Melanocyte of skin (primary cell): Measurements from ENCODE around the gene ETV3. TPM values are rescaled to one million over a fixed set of nuclear protein-coding genes. Genes with fewer than 3 reads are reported as not detected.

ENCODE experiments used
- total RNA-seq, 2 donors: library from RNA; depleted of rRNA; stranded (reverse); fragments of >200 nt; gene quantifications; 2 replicates each; pipeline ENCODE4 v1.2.3, GENCODE V29; 2012

ETV3 gene
- total RNA-seq, result 10 to 100 TPM; 18.9 to 35.3 TPM

DNA sequence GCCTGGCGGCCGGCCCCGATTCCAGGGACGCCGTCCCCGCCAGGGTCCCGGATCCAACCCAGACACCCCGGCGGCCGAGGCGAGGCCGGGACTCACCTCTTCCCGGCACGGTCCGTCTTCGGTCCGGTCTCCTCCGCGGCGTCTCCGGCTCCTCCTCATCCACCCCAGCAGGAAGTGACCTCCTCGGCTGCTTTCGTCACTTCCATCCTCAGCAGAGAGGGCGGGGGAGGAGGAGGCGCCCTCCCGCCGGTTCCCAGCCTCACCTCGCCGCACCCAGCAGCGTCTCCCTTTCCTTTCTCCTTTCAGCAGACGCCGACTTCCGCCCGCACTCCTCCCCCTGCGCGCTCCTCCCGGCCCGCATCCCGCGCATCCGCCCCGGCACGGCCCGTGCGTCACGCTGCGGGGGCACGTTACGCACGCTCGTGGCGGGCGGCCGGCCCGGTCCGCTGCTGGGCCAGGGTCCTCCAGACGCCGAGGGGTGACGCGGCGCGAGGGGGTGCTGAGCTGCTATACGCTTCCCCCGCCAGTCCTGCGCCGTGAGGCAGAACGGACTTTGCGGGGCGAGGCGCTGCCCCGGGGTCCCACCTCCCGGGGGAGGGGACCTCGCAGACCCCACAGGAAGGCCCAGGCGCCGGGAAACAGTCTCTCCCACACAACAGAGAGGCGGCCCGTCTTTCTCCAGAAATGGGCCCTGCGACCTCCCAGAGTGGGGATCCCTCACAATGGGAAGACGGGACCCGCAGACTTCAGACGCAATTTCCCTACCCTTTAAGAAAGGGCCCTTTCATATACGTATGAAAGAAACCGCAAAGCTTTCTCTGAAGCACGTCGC, at the start of gene ETV3:
Gene ETV3 (minus strand): TSS at position 176 of the 832 bp plus-strand sequence. CDS start 2,043 bp downstream, outside the sequence.

DNA sequence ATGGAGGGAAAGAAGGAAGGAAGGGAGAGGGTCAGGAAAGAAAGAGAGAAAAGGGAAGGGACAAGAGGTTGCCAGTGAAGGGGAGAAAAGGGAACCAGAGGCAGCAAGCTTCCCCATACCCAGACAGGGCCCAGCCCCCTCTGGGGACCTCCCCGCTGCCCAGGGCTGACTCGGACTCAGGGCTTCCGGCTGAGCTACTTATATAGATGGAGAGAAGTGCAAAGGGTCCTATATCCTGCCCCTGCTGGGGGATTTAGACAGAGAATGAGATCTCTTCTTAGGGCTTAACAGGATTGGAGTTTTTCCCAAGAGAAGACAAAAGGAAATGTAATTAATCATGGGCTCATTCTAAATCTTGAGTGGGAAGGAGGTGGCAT, 38.6 kb downstream of the ETV3 start, which contains the start of gene ETV3L:
Gene ETV3L (minus strand): TSS at position 176 of the 377 bp plus-strand sequence. CDS start 285 bp downstream, outside the sequence.

Other genes with a start within 250 kb of the ETV3 start
- gene PEAR1, start 244.7 kb downstream of the ETV3 start, total RNA-seq, result not detected
- not detected for gene LRRC71, start 217.8 kb downstream of the ETV3 start, total RNA-seq
- 100 to 1,000 TPM; 101 to 119 TPM for gene ARHGEF11, start 92.7 kb downstream of the ETV3 start, total RNA-seq
- gene ETV3L, start 38.6 kb downstream of the ETV3 start, total RNA-seq, result not detected